GM21367 (cell line): ENCODE measurements around the gene LZTS3.
"Not testable (repeated sequence)": the region's sequence is repeated elsewhere in the genome, so short reads cannot be mapped to it uniquely, and the experiment has no call there.

ENCODE experiments used
- ATAC-seq: cut with Tn5 transposase; IDR thresholded peaks from one replicate; pipeline ENCODE4 v1.9.1; 2021; ENCODE audit not compliant: unreplicated experiment

Gene LZTS3

DNA sequence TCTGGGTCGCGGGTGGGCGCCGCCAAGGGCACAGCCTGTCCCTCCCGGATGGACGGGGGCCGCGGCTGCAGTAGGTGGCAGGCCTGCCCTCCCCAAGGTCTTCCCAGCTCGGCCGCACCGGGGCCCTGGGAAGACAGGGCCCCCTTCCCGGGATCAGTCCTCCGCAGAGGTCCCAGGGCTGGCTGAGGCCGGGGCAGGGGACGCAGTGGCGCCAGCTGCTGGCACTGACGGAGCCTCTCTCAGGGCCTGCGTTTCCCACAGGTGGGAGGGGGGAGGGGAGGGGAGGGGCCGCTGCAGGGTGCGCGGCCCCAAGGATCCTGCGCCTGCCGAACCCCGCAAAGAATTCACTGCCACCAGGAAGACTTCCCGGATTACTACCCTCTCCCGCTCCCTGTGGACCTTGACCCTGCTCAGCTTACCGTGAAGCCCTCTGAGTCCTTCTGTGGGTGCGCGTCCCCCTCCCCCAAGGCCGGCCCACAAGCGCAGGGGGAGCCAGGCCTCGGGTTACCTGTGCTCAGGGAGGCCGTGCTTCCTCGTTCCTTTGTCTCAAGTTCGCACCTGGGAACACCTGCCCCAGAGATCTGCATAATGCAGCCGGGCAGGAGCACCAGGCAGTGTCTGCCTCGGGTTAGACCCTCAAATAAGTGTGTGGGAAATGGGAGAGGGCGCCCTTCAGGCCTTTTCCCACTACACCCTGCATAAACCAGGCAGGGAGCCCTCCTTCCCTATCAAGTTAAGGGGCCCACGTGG, 5.1 kb downstream of the LZTS3 start:
- no peak for ATAC-seq

DNA sequence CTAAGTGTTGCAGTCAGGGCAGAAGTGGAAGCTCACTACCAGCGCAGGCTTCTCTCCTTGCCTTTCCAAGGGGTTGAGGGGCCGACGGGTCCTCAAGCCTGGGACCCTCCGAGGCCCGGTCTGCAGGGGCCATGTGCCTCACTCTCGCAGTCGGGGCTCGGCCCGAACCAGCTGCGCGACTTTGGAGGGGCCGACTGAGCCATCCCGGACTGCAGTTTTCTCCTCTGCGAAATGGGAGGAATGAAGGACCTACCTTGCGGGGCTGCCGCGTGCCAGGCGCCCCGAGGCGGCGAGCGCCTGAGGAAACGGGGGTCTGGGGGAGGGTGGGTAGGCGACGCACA, 5.6 kb downstream of the LZTS3 start:
- ATAC-seq, result no peak

GRCh38 chr20:3166913-3167342, 6.4 kb downstream of the LZTS3 start:
- ATAC-seq, result no peak

DNA sequence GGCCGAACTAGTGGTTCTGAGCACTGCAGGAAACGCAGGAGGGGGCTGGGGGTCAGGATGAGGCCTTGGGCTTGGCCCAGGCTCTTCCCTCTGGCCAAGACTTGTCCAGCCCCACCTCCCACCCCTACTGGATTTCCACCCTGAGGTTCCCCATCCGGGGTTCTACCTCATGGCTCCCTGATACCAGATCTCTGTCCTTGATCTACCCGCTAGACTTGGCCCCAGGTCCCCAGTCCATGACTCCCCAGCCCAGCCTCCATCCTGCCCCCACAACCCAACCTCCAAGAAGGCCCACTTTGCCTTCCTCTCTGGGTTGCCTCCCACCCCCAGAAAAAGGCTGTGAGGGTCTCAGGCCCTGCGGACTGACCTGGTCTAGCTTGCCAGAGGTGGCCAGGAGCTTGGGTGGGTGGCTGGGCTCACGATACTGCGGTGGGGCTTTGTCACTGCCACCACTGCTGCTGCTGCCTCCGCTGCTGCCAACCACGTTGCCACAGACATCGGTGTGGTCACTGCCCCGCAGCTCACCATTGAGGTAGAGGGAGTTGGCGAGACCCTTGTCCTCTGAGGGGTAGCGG, 6.9 kb downstream of the LZTS3 start:
- no peak for ATAC-seq

- ATAC-seq, result no peak
These were observed 7.6 kb downstream of the LZTS3 start for GRCh38 chr20:3165473-3166337.

- no peak for ATAC-seq
These were observed 8.5 kb downstream of the LZTS3 start for GRCh38 chr20:3164763-3165410.

- no peak for ATAC-seq
These were observed 9.1 kb downstream of the LZTS3 start for GRCh38 chr20:3164043-3164762.

GRCh38 chr20:3163099-3164042, 10.0 kb downstream of the LZTS3 start:
- no peak for ATAC-seq

DNA sequence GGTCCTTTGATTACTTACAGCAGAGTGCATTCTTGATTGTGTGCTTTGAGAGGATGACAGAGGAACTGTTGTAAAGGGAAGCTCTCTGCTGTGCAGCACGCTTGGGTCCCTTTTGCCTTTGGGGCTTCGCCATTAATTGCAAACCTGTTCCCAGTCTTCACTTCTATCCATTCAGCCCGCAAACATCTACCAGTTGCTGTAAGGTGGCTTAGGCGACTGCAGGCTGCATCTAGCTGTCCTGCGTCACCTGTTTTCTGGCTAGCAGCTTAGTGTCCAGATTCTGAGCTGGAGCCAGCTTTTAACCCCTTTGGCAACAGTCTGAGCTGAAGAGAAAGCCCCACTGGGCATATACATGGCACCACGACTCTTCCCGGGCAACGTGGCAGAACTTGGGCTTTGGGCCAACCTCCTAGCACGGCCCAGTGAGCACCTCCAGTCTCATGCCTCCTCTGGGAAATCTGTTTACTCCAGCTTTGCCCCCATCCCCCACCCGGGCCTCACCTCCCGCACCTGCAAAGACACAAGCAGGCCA, 11.2 kb downstream of the LZTS3 start:
- no peak for ATAC-seq

GRCh38 chr20:3161316-3162079, 11.9 kb downstream of the LZTS3 start:
- no peak for ATAC-seq

DNA sequence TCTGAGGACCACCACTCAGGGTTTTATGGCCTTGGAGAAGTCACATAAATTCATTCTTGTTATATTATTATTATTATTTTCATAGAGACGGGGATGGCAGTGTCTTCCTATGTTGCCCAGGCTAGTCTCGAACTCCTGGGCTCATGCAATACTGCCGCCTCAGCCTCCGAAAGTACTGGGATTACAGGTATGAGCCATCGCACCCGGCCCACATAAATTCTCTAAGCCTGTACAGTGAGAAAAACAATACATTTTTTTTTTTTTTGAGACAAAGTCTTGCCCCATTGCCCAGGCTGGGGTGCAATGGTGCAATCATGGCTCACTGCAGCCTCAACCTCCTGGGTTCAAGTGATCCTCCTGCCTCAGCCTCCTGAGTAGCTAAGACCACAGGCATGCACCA, 12.9 kb downstream of the LZTS3 start:
- no peak for ATAC-seq

GRCh38 chr20:3158968-3159431, 14.3 kb downstream of the LZTS3 start:
- no peak for ATAC-seq

DNA sequence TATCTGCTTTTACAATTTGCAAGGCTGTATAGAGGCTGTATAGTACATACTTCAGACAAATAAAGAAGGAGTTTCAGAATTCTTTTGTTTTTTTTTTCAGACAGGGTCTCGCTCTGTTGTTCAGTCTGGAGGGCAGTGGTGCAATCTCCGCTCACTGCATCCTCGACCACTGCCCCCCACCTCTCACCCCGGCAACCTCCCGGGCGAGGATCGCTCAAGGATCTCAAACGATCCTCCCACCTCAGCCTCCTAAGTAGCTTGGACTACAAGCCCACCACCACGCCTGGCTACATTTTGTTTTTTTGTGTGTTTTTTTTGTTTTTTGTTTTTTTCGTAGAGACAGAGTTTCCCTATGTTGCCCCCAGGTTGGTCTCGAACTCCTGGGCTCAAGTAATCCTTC, 15.5 kb downstream of the LZTS3 start:
- no peak for ATAC-seq

DNA sequence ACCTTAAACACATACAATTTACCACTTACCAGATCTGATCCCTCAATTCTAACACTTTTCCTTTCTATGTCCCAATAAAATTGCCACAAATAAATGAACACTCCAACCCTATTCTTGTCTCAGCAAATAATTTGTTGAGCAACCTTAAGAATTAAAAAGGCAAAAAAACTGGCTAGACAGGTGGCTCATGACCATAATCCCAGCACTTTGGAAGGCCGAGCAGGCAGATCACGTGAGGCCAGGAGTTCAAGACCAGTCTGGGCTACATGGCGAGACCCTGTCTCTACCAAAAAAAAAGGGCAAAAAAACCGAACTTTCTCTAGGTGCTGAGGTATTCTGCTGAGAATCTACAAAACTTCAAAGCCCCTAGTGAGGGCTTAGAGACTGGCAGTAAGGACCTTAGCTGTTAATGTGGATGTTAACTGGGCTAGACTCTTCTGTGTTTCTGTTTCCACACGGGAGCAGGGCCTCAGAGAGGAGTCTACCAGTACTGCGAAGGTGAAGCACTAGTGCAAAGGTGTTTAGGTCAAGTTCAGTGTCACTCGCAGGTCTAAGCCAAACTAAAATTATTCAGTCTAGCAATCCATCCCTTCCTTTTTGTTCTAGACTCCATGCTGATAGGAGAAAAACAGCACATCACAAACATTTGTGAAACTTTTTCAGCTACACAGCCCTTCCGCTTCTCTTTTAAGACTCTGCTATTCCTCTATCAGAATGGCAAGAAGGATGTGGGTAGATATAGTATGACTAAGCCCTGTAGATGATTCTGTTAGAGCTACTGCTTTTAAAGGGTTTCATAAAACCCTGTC, 16.3 kb downstream of the LZTS3 start:
- peak; percentile 40 for ATAC-seq

- not testable (repeated sequence) for ATAC-seq
These were observed 21.2 kb downstream of the LZTS3 start for GRCh38 chr20:3152057-3152644.

DNA sequence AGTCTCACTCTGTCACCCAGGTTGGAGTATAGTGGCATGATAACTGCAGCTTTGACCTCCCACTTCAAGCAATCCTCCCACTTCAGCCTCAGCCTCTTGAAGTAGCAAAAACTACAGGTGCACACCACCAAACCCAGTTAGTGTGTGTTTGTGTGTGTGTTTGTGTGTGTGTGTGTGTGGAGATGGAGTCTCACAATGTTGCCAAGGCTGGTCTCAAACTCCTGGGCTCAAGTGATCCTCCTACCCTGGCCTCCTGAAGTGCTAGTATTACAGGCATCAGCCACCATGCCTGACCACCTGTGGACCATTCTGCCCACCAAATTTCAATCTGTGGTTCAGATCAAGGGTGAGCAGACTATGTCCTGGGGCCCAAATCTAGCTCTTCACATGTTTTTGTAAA, 22.4 kb downstream of the LZTS3 start:
- no peak for ATAC-seq

DNA sequence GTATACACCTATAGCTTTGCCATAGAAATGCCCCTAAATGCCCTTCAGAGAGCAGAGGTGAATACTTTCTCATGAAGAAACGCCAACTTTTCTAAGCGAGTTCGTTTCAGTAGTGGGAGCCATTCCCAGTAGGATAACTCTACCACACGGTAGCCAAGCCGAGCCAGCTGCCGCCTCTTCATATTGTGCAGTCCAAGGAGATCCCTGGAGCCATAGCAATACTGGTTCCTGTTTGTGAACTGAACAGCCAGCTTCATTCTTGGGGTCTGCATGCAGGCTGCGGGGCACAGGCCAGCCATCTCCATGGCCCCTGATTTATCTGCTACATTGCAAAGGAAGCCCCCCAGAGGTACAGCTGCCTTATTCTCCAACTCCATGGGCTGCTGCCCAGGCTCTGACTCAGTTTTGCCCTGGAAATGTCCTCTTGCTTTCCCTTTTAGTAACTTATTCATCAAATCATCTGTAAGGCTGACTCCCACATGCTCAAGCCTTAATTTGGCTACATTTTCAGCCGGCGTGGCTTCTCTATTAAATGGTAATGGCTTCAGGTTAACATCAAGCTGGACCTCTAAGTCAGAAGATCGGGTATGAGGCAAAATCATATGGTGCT, 26.5 kb downstream of the LZTS3 start:
- no peak for ATAC-seq
